Stimulated activated naive B cell treated with anti-CD40 and anti-IgM and Interleukin-4, amounts not matched to agents 10 μg/mL and 1 μg/mL and 100 μg/mL, for 72 hours (primary cell): ENCODE measurements around the gene KLHL3.

Experiments used
- ATAC-seq, 2 donors: fragments of 150-1000 bp; cut with Tn5 transposase; replicated peaks; 2 replicates each; pipeline ENCODE4 v1.10.0; 2021; ENCODE audit warnings: moderate library complexity in 1 of 2
- DNase-seq: peaks from one replicate; pipeline ENCODE4 v3.0.0; 2021
- H3K27ac Mint-ChIP-seq: one replicate; pipeline ENCODE4 v1.8.0; 2022; ENCODE audit warnings: mild to moderate bottlenecking, mixed read lengths
- H3K27me3 Mint-ChIP-seq, 2 donors: one replicate each; pipeline ENCODE4 v1.8.0; 2022; ENCODE audit warnings: mixed read lengths in 2 of 2
- H3K36me3 Mint-ChIP-seq, 2 donors: one replicate each; pipeline ENCODE4 v1.8.0; 2022; ENCODE audit warnings: mixed read lengths in 2 of 2, mild to moderate bottlenecking in 1 of 2
- H3K4me1 Mint-ChIP-seq, 2 donors: one replicate each; pipeline ENCODE4 v1.8.0; 2022; ENCODE audit warnings: mixed read lengths in 2 of 2, mild to moderate bottlenecking in 1 of 2
- H3K4me3 Mint-ChIP-seq, 2 donors: one replicate each; pipeline ENCODE4 v1.8.0; 2022; ENCODE audit warnings: mild to moderate bottlenecking in 2 of 2, mixed read lengths in 2 of 2, moderate library complexity in 1 of 2
- H3K9me3 Mint-ChIP-seq, 2 donors: one replicate each; pipeline ENCODE4 v1.8.0; 2022; ENCODE audit warnings: mixed read lengths in 2 of 2, mild to moderate bottlenecking in 1 of 2

Gene KLHL3

GRCh38 chr5:137583129-137583528 lies 152.8 kb downstream of the KLHL3 start:
- no peak overlapping the region for H3K4me3 Mint-ChIP-seq
- no peaks in the 10 kb centered on the region for H3K9me3 Mint-ChIP-seq
- no peak overlapping the region for H3K27ac Mint-ChIP-seq
- DNase-seq, result no peak
- no peaks in the 10 kb centered on the region for H3K36me3 Mint-ChIP-seq
- ATAC-seq, result no peak
- H3K4me1 Mint-ChIP-seq, result no peaks in the 10 kb centered on the region
- H3K27me3 Mint-ChIP-seq, result peaks cover 11 to 16% of the 10 kb centered on the region in 2 donors

- no peak overlapping the region for H3K27ac Mint-ChIP-seq
- peaks cover 8 to 9% of the 10 kb centered on the region in 2 donors for H3K27me3 Mint-ChIP-seq
Observed at GRCh38 chr5:137582218-137582617, 153.7 kb downstream of the KLHL3 start.

GRCh38 chr5:137581776-137582175 lies 154.1 kb downstream of the KLHL3 start:
- Mint-ChIP-seq H3K9me3 (no peaks in the 10 kb centered on the region), H3K27ac (no peak overlapping the region), H3K36me3 (no peaks in the 10 kb centered on the region), H3K27me3 (peaks cover 5% of the 10 kb centered on the region in 2 donors), H3K4me3 (no peak overlapping the region), H3K4me1 (no peaks in the 10 kb centered on the region)
- ATAC-seq, result no peak
- no peak for DNase-seq

More at GRCh38 chr5:137582218-137582617, 153.7 kb downstream of the KLHL3 start:
- Mint-ChIP-seq H3K36me3 (no peaks in the 10 kb centered on the region), H3K4me3 (no peak overlapping the region), H3K9me3 (no peaks in the 10 kb centered on the region), H3K4me1 (no peaks in the 10 kb centered on the region)
- ATAC-seq (no peak), DNase-seq (no peak)

- Mint-ChIP-seq H3K9me3 (no peaks in the 10 kb centered on the region), H3K27me3 (peaks cover 5 to 14% of the 10 kb centered on the region in 2 donors), H3K27ac (no peak overlapping the region), H3K4me1 (no peaks in the 10 kb centered on the region), H3K4me3 (no peak overlapping the region), H3K36me3 (no peaks in the 10 kb centered on the region)
- ATAC-seq (no peak), DNase-seq (no peak)
Observed at GRCh38 chr5:137580030-137580429, 155.9 kb downstream of the KLHL3 start.

GRCh38 chr5:137575847-137576246 lies 160.0 kb downstream of the KLHL3 start:
- peaks cover 15 to 16% of the 10 kb centered on the region in 2 donors for H3K27me3 Mint-ChIP-seq
- ATAC-seq, result no peak
- H3K4me3 Mint-ChIP-seq, result no peak overlapping the region
- no peaks in the 10 kb centered on the region for H3K4me1 Mint-ChIP-seq
- no peaks in the 10 kb centered on the region for H3K9me3 Mint-ChIP-seq
- H3K36me3 Mint-ChIP-seq, result no peaks in the 10 kb centered on the region
- no peak for DNase-seq
- H3K27ac Mint-ChIP-seq, result no peak overlapping the region

GRCh38 chr5:137575211-137575610 lies 160.7 kb downstream of the KLHL3 start:
- DNase-seq, result no peak
- no peak overlapping the region for H3K4me3 Mint-ChIP-seq
- H3K27ac Mint-ChIP-seq, result no peak overlapping the region
- peaks cover 15 to 22% of the 10 kb centered on the region in 2 donors for H3K27me3 Mint-ChIP-seq
- no peaks in the 10 kb centered on the region for H3K4me1 Mint-ChIP-seq
- no peaks in the 10 kb centered on the region for H3K36me3 Mint-ChIP-seq
- no peak for ATAC-seq
- no peaks in the 10 kb centered on the region for H3K9me3 Mint-ChIP-seq

GRCh38 chr5:137573376-137573775 lies 162.5 kb downstream of the KLHL3 start:
- no peak overlapping the region for H3K27ac Mint-ChIP-seq

GRCh38 chr5:137572042-137572695 lies 163.7 kb downstream of the KLHL3 start:
- Mint-ChIP-seq H3K27me3 (peaks cover 15 to 23% of the 10 kb centered on the region in 2 donors), H3K36me3 (no peaks in the 10 kb centered on the region), H3K27ac (no peak overlapping the region), H3K4me1 (no peaks in the 10 kb centered on the region), H3K9me3 (no peaks in the 10 kb centered on the region), H3K4me3 (no peak overlapping the region)
- ATAC-seq, result no peak
- no peak for DNase-seq

More at GRCh38 chr5:137573376-137573775, 162.5 kb downstream of the KLHL3 start:
- H3K4me1 Mint-ChIP-seq, result no peaks in the 10 kb centered on the region
- no peak overlapping the region for H3K4me3 Mint-ChIP-seq
- ATAC-seq, result no peak
- no peaks in the 10 kb centered on the region for H3K36me3 Mint-ChIP-seq
- H3K9me3 Mint-ChIP-seq, result no peaks in the 10 kb centered on the region
- DNase-seq, result no peak
- peaks cover 15 to 23% of the 10 kb centered on the region in 2 donors for H3K27me3 Mint-ChIP-seq

- no peaks in the 10 kb centered on the region for H3K4me1 Mint-ChIP-seq
- H3K9me3 Mint-ChIP-seq, result no peaks in the 10 kb centered on the region
- ATAC-seq (no peak), DNase-seq (no peak)
- no peaks in the 10 kb centered on the region for H3K36me3 Mint-ChIP-seq
- H3K4me3 Mint-ChIP-seq, result no peak overlapping the region
- H3K27me3 Mint-ChIP-seq, result peaks cover 17 to 33% of the 10 kb centered on the region in 2 donors
- no peak overlapping the region for H3K27ac Mint-ChIP-seq
Observed at GRCh38 chr5:137570070-137570469, 165.8 kb downstream of the KLHL3 start.
